ENCODE results near the gene CD2AP. TPM values are rescaled to one million over a fixed set of nuclear protein-coding genes. Genes with fewer than 3 reads are reported as not detected.

CD2AP gene
- total and polyA plus RNA-seq, 9 of the 15 experiments (the other 6 are each of a cell fraction or from before 2014, with no cell fraction given) = 9.4 to 69.7 (median 38.7) TPM

DNA sequence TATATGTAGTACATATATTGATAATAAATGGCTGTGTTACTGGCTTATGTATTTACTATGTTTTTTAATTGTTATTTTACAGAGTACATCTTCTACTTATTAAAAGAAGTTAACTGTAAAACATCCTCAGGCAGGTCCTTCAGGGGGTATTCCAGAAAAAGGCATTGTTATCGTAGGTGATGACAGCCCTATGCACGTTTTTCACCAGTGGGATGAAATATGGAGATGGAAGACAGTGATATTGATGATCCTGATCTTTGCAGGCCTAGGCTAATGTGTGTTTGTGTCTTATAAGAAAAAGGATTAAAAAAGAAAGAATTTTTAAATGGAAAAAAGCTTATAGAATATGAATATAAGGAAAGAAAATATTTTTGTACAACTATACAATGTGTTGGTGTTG, 7.5 kb downstream of the CD2AP start (continued):
- TF ChIP-seq PBX2 (CRISPR knock-in tag; IDR thresholded peaks at IDR 0.05; ENCODE audit: low read depth) = no peak
- peak; percentile 84 for TF ChIP-seq PBX2 (tag; conservative IDR thresholded peaks at IDR 0.05; ENCODE audit: low read depth)
- TF ChIP-seq ILK (tag; IDR thresholded peaks at IDR 0.05; ENCODE audit: borderline replicate concordance, low read depth) = no peak
- TF ChIP-seq MEIS2 (IDR thresholded peaks at IDR 0.05; ENCODE audit: partially characterized antibody) = peak; percentile 77
- TF ChIP-seq EP300 (IDR thresholded peaks at IDR 0.05; ENCODE audit: low read length) = no peak

DNA sequence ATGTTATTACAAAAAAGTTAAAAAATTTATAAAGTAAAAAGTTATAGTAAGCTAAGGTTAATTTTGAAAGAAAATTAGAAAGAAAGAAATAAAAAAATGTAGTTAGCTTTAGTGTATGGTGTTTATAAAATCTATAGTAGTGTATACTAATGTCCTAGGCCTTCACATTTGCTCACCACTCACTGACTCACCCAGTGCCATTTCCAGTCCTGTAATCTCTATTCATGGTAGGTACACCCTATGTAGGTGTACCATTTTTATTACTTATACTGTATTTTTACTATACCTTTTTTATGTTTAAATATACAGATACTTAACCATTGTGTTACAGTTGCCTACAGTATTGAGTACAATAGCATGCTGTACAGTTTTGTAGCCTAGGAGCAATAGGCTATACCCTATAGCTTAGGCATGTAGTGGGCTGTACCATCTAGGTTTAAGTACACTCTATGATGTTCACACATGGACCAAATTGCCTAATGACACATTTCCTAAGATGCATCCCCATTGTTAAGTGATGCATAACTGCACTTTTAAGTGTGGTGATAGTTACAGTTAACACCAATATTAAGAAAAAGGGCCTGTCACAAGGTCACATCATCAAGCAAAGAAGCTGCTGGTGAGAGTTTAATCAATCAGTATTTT, 8.0 kb downstream of the CD2AP start:
- no peak for DNase-seq (ENCODE audit: extremely low read depth in 1 of 4, low spot score in 3 of 4)
- Histone ChIP-seq H3K27ac (ENCODE audit: extremely low read depth, low read depth, low read length) (no peak overlapping the region), H3K27me3 (ENCODE audit: control insufficient read depth in 2 of 2, insufficient read depth in 2 of 2, low read length in 2 of 2) (no peaks in the 10 kb centered on the region), H3K4me1 (replicated peaks in 1 of 2; ENCODE audit: control insufficient read depth in 2 of 2, insufficient read depth in 2 of 2, low read length in 2 of 2) (peaks cover 19 to 44% of the 10 kb centered on the region in 2 experiments), H3K36me3 (ENCODE audit: control insufficient read depth, insufficient read depth, low read length) (peaks cover 10% of the 10 kb centered on the region; the same call in 2 of the 3 replicates), H3K9me1 (ENCODE audit: control insufficient read depth, insufficient read depth, low read length) (no peaks in the 10 kb centered on the region), H2AFZ (ENCODE audit: low read depth, low read length) (no peak overlapping the region), H3K9ac (ENCODE audit: insufficient read depth in 1 of 2, low read depth in 2 of 2, low read length in 2 of 2) (no peak overlapping the region), H3K4me3 (no peak overlapping the region), H3K9me3 (replicated peaks; ENCODE audit: control insufficient read depth, insufficient read depth, low read depth, low read length) (no peaks in the 10 kb centered on the region), H3K79me2 (ENCODE audit: control insufficient read depth, insufficient read depth, low read length) (peaks cover 98% of the 10 kb centered on the region), H4K20me1 (replicated peaks; ENCODE audit: control insufficient read depth, insufficient read depth, low read length) (peaks cover 23% of the 10 kb centered on the region), H3K4me2 (ENCODE audit: insufficient read depth, low read length) (no peak overlapping the region)
- in situ Hi-C loops (cut with MboI) = no loop called here
- TF ChIP-seq KHSRP (IDR thresholded peaks at IDR 0.05) = no peak
- TF ChIP-seq, protein P1, sequence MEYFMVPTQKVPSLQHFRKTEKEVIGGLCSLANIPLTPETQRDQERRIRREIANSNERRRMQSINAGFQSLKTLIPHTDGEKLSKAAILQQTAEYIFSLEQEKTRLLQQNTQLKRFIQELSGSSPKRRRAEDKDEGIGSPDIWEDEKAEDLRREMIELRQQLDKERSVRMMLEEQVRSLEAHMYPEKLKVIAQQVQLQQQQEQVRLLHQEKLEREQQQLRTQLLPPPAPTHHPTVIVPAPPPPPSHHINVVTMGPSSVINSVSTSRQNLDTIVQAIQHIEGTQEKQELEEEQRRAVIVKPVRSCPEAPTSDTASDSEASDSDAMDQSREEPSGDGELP (CRISPR knock-in tag; IDR thresholded peaks at IDR 0.05; ENCODE audit: borderline replicate concordance) = no peak
- no peak for TF ChIP-seq ZNF212 (CRISPR knock-in tag; IDR thresholded peaks at IDR 0.05)
- no peak for TF ChIP-seq ZNF41 (CRISPR knock-in tag; conservative IDR thresholded peaks at IDR 0.05)
- no peak for TF ChIP-seq CC2D1A (IDR thresholded peaks at IDR 0.05)
- TF ChIP-seq GTF2A2 (tag; IDR thresholded peaks at IDR 0.05) = no peak
- TF ChIP-seq GATAD2B (IDR thresholded peaks at IDR 0.05; ENCODE audit: borderline replicate concordance) = 0 out of 2 replicates have a peak, but pooled peaks have one; percentile 18
- TF ChIP-seq L3MBTL2 (IDR thresholded peaks at IDR 0.05) = no peak
- TF ChIP-seq, protein P2, sequence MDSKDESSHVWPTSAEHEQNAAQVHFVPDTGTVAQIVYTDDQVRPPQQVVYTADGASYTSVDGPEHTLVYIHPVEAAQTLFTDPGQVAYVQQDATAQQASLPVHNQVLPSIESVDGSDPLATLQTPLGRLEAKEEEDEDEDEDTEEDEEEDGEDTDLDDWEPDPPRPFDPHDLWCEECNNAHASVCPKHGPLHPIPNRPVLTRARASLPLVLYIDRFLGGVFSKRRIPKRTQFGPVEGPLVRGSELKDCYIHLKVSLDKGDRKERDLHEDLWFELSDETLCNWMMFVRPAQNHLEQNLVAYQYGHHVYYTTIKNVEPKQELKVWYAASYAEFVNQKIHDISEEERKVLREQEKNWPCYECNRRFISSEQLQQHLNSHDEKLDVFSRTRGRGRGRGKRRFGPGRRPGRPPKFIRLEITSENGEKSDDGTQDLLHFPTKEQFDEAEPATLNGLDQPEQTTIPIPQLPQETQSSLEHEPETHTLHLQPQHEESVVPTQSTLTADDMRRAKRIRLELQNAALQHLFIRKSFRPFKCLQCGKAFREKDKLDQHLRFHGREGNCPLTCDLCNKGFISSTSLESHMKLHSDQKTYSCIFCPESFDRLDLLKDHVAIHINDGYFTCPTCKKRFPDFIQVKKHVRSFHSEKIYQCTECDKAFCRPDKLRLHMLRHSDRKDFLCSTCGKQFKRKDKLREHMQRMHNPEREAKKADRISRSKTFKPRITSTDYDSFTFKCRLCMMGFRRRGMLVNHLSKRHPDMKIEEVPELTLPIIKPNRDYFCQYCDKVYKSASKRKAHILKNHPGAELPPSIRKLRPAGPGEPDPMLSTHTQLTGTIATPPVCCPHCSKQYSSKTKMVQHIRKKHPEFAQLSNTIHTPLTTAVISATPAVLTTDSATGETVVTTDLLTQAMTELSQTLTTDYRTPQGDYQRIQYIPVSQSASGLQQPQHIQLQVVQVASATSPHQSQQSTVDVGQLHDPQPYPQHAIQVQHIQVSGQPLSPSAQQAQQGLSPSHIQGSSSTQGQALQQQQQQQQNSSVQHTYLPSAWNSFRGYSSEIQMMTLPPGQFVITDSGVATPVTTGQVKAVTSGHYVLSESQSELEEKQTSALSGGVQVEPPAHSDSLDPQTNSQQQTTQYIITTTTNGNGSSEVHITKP (IDR thresholded peaks at IDR 0.05; ENCODE audit: partially characterized antibody) = peak; percentile 53
- no peak for TF ChIP-seq NBN (IDR thresholded peaks at IDR 0.05; ENCODE audit: low read depth)
- BruUV-seq (replicated peaks) = no TSS peak
- ChIA-PET CTCF (ENCODE audit: low intra/inter-chr PET ratio) (interaction anchor here (0.6 kb wide), 1 partner anchor 26 kb away, joined by 4 read pairs; no protein-coding TSS in a partner anchor), POLR2A (interaction anchor here (0.8 to 2.0 kb wide), 5 partner anchors 8 to 28 kb away, joined by 3 to 8 read pairs (median 5); partner anchors contain the start of gene CD2AP)
- peak; percentile 27 for ATAC-seq
- no peak for FAIRE-seq
- intact Hi-C loops (cut with micrococcal nuclease) = no loop called here
